Measurements from ENCODE around the gene SNX5.

The SNX5 gene

DNA sequence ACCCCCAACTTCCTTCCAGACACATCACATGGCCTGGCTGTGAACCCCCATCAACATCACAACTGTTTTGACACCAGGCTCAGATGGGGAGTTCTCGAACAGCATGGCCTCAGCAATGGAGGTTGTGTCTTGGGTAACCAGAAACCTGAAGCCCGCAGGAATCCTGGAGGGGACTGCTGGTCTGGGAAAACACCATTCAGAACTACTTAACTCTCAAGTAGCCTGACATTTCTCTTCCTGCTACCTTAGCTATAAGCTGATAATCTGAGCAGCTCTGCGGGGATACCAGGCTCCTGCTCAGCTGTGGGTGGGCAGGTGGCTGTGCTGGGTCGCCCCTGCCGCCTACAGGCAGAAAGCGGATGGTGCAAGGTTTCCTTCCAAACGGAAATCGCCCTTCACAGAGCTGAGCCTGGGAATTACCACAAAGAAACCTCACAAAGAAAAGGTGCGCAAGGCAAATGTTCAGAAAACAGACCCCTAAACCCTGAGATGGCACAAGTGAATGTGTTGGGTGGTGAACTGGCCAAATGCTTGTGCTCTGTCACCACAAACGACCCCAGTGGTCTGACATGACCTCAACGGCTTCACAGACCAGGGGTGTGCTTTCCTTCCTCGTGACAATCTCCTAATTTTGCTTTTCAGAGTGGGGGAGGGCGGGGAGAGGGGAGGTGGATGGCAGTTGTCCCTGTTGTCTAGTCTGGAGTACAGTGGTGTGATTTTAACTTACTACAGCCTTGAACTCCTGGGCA is 29.5 kb downstream of the SNX5 start:
- DNase-seq, result peak; percentile 8 to 18 (median 16)

- no peak for DNase-seq
Observed at GRCh38 chr20:17936761-17937732, 31.5 kb downstream of the SNX5 start.

DNA sequence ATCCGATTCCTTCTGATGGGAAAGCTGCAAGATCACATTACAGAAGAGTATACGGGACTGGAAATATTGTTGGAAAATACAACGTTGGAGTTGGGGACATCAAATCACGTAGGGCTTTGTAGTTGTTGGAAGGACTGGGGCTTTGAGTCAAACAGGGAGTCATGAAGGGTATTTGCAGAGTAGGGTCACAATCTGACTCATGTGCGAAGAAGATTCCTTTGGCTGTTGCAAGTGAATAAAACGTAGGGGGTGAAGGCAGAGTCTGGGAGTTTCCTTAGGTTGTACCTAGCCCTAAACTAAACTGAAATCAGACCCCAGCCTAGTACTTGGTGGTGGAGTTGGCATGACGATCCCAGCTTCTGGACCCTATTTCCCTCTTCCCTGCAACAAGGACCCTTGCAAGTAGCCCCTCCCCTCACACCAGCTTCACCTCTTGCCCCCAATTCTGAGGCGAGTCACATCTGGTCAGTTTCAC is 32.3 kb downstream of the SNX5 start:
- DNase-seq, result no peak

DNA sequence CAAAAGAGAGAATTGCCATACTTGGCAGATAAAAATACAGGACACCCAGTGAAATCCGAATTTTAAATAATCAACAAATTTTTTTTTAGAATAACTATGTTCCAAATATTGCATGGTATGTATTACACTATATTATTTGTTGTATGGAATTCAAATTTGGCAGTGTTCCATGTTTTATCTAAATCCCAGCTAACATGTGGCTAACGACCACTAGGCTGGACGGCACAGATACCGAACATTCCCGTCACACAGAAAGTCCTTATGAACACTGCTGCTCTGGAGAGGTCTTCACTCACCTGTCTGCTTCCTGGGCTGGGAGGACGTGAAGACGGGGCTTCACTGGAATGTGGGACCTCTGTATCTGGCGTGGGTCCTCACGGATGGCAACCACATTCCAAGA is 32.8 kb downstream of the SNX5 start:
- no peak for DNase-seq

DNA sequence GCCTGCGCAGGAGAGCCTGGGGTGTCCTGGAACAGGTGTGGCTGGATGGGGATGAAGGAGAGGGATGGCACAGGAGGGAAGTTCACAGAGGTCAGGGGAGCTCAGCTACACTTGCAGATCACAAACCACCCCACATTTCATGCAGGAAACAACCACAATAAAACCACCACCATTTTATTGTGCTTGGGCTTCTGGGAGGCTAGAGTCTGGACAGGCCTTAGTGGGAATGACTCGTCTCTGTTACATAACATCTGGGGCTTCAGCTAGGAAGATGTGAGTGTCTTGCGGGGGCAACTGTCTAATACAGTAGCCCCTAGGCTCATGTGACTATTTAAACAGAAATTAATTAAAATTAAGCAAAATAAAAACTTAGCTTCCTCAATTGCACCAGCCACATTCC is 33.4 kb downstream of the SNX5 start:
- DNase-seq, result no peak

- no peak for DNase-seq
Observed at GRCh38 chr20:17934141-17934862, 34.3 kb downstream of the SNX5 start.

GRCh38 chr20:17933711-17934110 is 34.9 kb downstream of the SNX5 start:
- no peak for DNase-seq

DNA sequence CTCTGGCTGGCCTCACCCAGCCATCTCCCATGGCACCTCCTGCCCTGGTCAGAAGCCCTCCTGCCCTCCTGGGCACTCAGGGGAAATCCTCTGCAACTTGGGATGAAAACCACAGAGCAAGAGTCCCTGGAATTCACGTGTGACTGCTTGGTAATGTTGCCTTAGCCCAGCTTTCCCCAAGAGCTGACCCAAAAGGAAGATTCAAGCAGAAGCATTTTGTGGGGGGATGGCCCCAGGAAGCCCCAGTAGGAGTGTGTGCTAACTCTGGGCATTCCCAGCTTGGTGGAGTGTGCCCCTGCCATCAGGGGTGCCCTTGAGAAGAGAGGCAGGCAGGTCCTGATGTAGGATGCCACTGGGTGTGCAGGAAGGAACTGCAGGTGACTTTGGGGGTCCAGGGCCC is 35.5 kb downstream of the SNX5 start:
- no peak for DNase-seq

GRCh38 chr20:17932396-17932795 is 36.2 kb downstream of the SNX5 start:
- DNase-seq, result no peak

DNA sequence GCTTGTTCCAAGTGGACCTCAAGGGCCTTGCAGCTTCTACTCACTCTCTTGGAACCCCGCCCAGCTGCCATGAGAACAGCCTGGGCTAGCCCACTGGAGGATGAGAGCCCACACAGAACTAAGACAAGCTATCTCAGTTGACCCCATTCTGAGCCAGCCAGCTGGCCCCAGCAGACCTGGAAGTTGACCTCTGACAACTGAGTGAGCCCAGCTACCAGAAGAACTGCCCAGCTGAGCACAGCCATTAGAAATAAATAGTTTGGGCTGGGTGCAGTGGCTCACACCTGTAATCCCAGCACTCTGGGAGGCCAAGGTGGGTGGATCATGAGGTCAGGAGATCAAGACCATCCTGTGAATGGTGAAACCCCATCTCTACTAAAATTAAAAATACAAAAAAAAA is 37.1 kb downstream of the SNX5 start:
- DNase-seq, result no peak

- DNase-seq, result no peak
Observed at GRCh38 chr20:17928633-17929311, 39.8 kb downstream of the SNX5 start.

DNA sequence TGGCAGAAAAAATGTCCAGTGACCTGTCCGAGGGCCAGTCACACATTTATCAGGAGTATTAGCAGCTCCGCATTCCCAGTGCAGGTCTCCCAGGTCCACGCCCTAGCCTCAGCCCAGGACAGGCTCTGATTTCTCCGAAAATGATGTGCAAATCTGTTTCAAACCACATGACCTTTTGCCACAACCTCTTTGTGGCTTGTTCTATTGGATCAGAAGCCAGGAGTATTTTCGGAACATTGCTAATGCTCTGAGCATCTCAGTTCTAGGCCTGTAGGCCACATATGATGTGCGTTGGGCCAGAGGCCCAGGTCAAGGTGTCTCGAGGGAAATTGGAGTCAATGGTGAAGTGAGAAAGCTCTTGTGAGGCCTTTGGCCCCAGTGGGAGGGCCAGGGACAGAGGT is 40.4 kb downstream of the SNX5 start:
- no peak for DNase-seq

DNA sequence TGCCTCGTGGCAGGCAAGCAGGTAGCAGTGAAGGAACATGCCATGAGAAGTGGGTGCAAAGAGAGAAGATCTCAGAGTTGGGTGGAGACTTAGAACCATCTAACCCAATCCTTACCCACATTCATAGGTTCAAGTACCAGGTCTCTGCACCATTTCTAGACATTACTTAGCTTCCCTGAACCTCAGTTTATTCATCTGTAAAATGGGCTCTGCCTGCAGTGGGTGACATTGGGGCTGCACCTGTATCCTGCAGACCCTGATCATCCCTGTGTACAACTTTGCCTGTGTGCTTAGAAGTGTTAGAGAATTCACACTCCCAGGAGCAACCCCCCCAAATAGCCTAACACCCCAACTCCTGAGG is 42.7 kb downstream of the SNX5 start:
- DNase-seq, result no peak

DNA sequence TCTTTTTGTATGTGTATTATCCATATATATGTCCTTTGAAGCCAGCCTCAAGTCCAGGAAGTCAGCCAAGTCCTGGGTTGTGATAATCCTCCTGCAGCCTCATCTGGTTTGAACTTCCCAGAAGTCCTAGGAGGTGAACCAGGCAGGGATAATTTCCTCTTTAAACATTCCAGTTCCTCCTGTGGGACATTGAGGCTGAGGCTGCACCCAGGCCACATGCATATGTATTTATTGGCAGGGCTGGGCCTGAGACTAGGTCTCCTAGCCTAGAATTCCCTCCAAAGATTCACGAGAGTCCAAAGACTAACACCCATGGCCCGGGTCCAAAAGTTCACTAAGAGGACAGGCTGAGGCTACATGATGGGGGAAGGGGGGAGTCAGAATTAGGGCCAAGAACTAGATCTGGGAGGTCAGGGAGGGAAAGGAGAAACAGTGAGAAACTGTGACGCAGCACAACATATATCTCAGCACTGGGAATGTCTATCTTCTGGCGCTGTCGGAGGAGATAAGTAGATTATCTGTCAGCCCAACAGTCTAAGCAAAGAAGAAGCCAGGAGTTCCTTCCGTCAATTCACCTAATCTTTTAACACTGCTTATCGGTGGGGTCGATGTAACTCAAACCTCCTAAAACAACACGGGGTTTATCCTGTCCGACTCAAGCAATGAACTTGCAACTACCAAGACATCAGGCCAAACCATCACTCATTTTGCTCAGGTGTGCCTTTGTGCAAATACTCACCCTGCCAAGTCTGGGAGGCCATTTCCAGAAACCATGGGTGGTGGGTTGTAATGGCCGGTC is 43.3 kb downstream of the SNX5 start:
- DNase-seq, result no peak

GRCh38 chr20:17921774-17922173 is 46.8 kb downstream of the SNX5 start:
- no peak for DNase-seq

- DNase-seq, result no peak
Observed at GRCh38 chr20:17919149-17919548, 49.4 kb downstream of the SNX5 start.

DNA sequence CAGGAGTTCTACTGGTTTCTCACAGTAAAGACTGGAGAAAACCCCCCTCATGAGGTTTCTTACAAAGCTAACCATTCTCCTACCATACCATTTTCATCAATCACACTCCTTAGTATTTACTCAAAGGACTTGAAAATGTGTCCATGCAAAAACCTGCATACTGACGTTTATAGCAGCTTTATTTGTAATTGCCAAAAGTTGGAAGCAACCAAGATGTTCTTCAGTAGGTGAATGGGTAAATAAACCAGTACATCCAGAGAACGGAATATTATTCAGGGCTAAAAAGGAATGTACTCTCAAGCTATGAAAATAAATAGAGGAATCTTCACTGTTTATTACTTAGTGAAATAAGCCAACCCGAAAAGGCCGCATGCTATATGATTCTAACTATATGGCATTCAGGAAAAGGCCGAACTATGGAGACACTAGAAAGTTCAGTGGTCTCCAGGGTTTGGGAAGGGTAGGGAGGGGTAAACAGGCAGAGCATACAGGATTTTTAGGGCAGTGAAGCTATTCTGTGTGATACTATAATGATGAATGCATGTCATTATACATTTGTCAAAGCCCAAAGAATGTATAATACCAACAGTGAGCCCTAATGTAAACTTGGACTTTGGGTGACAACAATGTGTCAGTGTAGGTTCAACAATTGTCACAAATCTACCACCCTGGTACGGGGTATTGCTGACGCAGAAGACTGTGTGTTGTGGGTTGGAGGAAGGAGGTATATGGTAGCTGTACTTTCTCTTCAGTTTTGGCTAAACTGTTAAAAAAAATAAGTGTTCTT is 50.6 kb downstream of the SNX5 start:
- DNase-seq, result no peak

DNA sequence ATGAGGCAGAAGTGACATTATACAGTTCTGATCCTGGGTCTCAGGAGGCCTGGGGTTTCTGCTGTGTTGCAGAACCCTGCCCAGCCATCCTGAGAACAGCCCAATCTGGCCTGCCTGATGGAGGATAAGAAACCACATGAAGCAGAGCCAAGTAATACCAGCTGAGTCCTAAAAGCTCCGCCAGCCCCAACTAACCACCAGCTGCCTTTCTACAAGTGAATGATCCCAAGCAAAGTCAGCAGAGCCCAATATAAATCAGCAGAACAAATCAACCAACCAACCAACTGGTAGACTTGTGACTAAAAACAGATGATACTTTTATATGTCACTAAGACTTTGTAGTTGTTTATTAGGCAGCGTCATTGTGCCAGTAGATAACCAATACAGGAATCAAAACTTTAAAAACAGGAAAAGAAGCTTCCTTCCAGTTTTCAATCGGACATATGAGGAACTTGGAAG is 52.1 kb downstream of the SNX5 start:
- DNase-seq, result no peak

GRCh38 chr20:17914957-17915356 is 53.6 kb downstream of the SNX5 start:
- DNase-seq, result no peak

DNA sequence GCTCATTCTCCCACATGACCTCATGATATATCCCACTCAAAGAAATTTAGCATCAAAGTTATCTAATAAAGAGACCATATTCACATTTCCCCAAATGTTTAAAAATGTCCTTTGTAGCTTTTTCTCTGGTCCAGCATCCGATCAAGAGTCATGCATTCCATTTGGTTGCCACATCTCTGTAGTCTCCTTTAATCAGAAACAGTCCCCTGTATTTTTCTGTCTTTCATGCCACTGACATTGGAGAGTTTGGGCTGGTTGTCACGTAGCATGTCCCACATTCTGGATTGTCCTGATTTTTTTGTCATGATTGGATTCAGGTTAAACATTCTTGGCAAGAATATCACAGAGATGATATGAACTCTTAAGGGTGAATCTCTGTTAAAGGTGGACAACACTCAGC is 55.7 kb downstream of the SNX5 start:
- DNase-seq, result no peak

DNA sequence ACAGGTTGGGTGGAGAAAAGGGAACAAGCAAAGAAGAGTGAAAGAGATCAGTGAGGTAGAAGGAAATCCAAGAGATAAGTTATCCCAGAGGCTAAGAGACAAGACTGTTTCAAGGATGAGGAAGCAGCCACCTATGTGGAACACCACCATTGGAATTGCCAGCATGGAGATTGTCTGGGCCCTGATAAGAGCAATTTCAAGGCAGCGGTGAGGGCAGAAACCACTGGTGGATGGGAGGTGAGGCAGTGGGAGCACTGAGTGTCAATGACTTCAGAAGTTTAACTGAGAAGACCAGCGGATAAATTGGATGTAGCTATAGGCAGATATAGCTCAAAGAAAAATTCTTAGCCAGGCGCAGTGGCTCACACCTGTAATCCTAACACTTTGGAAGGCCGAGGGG is 56.7 kb downstream of the SNX5 start:
- no peak for DNase-seq
